ENCODE results near the gene CLNK.

DNA sequence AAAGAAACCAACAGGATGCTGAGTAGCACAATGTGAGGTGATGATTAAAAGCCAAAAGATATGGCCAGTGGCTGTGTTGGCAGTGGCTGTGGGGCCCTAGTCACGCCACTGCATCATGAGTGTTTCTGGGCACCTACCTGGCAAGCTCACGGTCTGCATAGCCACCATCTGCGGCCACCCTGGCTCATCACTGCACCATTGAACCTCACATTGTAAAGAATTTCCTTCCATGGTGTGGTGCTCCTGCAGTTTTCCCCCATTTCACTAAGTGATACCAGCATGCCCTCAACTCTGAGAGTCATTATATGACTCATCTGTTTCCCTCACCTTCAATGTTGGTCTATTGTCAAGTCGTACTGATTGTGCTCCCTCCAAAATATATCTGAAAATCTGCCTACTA, 45.5 kb upstream of the CLNK start:
- TF ChIP-seq EP300 (IDR thresholded peaks at IDR 0.05) = no peak
- TF ChIP-seq, protein P1, sequence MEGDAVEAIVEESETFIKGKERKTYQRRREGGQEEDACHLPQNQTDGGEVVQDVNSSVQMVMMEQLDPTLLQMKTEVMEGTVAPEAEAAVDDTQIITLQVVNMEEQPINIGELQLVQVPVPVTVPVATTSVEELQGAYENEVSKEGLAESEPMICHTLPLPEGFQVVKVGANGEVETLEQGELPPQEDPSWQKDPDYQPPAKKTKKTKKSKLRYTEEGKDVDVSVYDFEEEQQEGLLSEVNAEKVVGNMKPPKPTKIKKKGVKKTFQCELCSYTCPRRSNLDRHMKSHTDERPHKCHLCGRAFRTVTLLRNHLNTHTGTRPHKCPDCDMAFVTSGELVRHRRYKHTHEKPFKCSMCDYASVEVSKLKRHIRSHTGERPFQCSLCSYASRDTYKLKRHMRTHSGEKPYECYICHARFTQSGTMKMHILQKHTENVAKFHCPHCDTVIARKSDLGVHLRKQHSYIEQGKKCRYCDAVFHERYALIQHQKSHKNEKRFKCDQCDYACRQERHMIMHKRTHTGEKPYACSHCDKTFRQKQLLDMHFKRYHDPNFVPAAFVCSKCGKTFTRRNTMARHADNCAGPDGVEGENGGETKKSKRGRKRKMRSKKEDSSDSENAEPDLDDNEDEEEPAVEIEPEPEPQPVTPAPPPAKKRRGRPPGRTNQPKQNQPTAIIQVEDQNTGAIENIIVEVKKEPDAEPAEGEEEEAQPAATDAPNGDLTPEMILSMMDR (IDR thresholded peaks at IDR 0.05) = no peak
